IPS-18a (cell line): ENCODE results near the gene NCR3LG1.
A peak's percentile ranks its signal among the peaks of the same experiment; 100 is the strongest.

Experiments used
- H3K27ac ChIP-seq: one replicate; pipeline ENCODE4 v1.5.1; 2013; ENCODE audit warnings: low read length
- H3K27me3 ChIP-seq: one replicate; pipeline ENCODE4 v1.6.1; 2013; ENCODE audit warnings: mild to moderate bottlenecking, low read length; ENCODE audit not compliant: control insufficient read depth, insufficient read depth
- H3K36me3 ChIP-seq: one replicate; pipeline ENCODE4 v1.6.1; 2013; ENCODE audit warnings: low read depth, low read length; ENCODE audit not compliant: control insufficient read depth
- H3K4me1 ChIP-seq: one replicate; pipeline ENCODE4 v1.6.1; 2013; ENCODE audit warnings: low read depth, low read length; ENCODE audit not compliant: control insufficient read depth
- H3K4me3 ChIP-seq: one replicate; pipeline ENCODE4 v1.5.1; 2013; ENCODE audit warnings: low read length
- H3K9ac ChIP-seq: one replicate; pipeline ENCODE4 v1.6.1; 2013; ENCODE audit warnings: mild to moderate bottlenecking, low read length, moderate library complexity
- H3K9me3 ChIP-seq: one replicate; pipeline ENCODE4 v1.6.1; 2013; ENCODE audit warnings: low read depth, low read length; ENCODE audit not compliant: control insufficient read depth

Gene NCR3LG1

GRCh38 chr11:17387811-17388210, 36.2 kb downstream of the NCR3LG1 start:
- Histone ChIP-seq H3K27me3 (no peaks in the 10 kb centered on the region), H3K9ac (no peak overlapping the region), H3K36me3 (no peaks in the 10 kb centered on the region), H3K9me3 (no peaks in the 10 kb centered on the region), H3K4me3 (no peak overlapping the region), H3K4me1 (peaks cover 4% of the 10 kb centered on the region), H3K27ac (no peak overlapping the region)

GRCh38 chr11:17388609-17389210, 37.1 kb downstream of the NCR3LG1 start, which contains the start of gene KCNJ11:
KCNJ11 (minus strand) TSS chr11:17388659; CDS start chr11:17388091, 568 bp downstream.
- Histone ChIP-seq H3K9ac (no peak within 1 kb of the TSS), H3K27me3 (no peaks in the 10 kb centered on the region), H3K9me3 (no peaks in the 10 kb centered on the region), H3K4me1 (peaks cover 4% of the 10 kb centered on the region), H3K36me3 (no peaks in the 10 kb centered on the region), H3K27ac (no peak within 1 kb of the TSS), H3K4me3 (peak within 1 kb of the TSS; percentile 55)

- peaks cover 4% of the 10 kb centered on the region for H3K4me1 ChIP-seq
- peak overlapping the region; percentile 48 for H3K4me3 ChIP-seq
- no peak overlapping the region for H3K27ac ChIP-seq
Measured at GRCh38 chr11:17389211-17389956, 37.8 kb downstream of the NCR3LG1 start.

GRCh38 chr11:17389957-17390649, 38.5 kb downstream of the NCR3LG1 start:
- Histone ChIP-seq H3K4me1 (peaks cover 4% of the 10 kb centered on the region), H3K27ac (no peak overlapping the region), H3K9me3 (no peaks in the 10 kb centered on the region), H3K36me3 (no peaks in the 10 kb centered on the region), H3K27me3 (no peaks in the 10 kb centered on the region), H3K9ac (no peak overlapping the region), H3K4me3 (peak overlapping the region; percentile 48)

More at GRCh38 chr11:17389211-17389956, 37.8 kb downstream of the NCR3LG1 start:
- Histone ChIP-seq H3K9ac (no peak overlapping the region), H3K9me3 (no peaks in the 10 kb centered on the region), H3K27me3 (no peaks in the 10 kb centered on the region), H3K36me3 (no peaks in the 10 kb centered on the region)

- H3K36me3 ChIP-seq = no peaks in the 10 kb centered on the region
Measured at GRCh38 chr11:17391493-17392355, 40.1 kb downstream of the NCR3LG1 start.

GRCh38 chr11:17392872-17393271, 41.3 kb downstream of the NCR3LG1 start:
- Histone ChIP-seq H3K4me3 (no peak overlapping the region), H3K9me3 (no peaks in the 10 kb centered on the region), H3K36me3 (no peaks in the 10 kb centered on the region), H3K27ac (no peak overlapping the region), H3K27me3 (no peaks in the 10 kb centered on the region), H3K4me1 (peaks cover 4% of the 10 kb centered on the region), H3K9ac (no peak overlapping the region)

More at GRCh38 chr11:17391493-17392355, 40.1 kb downstream of the NCR3LG1 start:
- Histone ChIP-seq H3K27ac (no peak overlapping the region), H3K4me3 (no peak overlapping the region), H3K4me1 (peaks cover 4% of the 10 kb centered on the region), H3K9me3 (no peaks in the 10 kb centered on the region), H3K9ac (no peak overlapping the region), H3K27me3 (no peaks in the 10 kb centered on the region)

- Histone ChIP-seq H3K4me1 (peaks cover 4% of the 10 kb centered on the region), H3K36me3 (no peaks in the 10 kb centered on the region), H3K27ac (no peak overlapping the region), H3K27me3 (no peaks in the 10 kb centered on the region), H3K9me3 (no peaks in the 10 kb centered on the region), H3K4me3 (no peak overlapping the region), H3K9ac (no peak overlapping the region)
Measured at GRCh38 chr11:17393472-17393871, 41.9 kb downstream of the NCR3LG1 start.

- Histone ChIP-seq H3K9ac (no peak overlapping the region), H3K27me3 (no peaks in the 10 kb centered on the region), H3K36me3 (no peaks in the 10 kb centered on the region), H3K4me1 (peaks cover 3% of the 10 kb centered on the region), H3K4me3 (no peak overlapping the region), H3K27ac (no peak overlapping the region), H3K9me3 (no peaks in the 10 kb centered on the region)
Measured at GRCh38 chr11:17394743-17395390, 43.3 kb downstream of the NCR3LG1 start.

GRCh38 chr11:17395554-17395961, 44.0 kb downstream of the NCR3LG1 start:
- no peaks in the 10 kb centered on the region for H3K27me3 ChIP-seq
- no peak overlapping the region for H3K4me3 ChIP-seq

GRCh38 chr11:17395978-17396377, 44.4 kb downstream of the NCR3LG1 start:
- Histone ChIP-seq H3K9me3 (no peaks in the 10 kb centered on the region), H3K27ac (no peak overlapping the region), H3K36me3 (no peaks in the 10 kb centered on the region), H3K4me1 (no peaks in the 10 kb centered on the region), H3K27me3 (no peaks in the 10 kb centered on the region), H3K9ac (no peak overlapping the region), H3K4me3 (no peak overlapping the region)

More at GRCh38 chr11:17395554-17395961, 44.0 kb downstream of the NCR3LG1 start:
- H3K9ac ChIP-seq = no peak overlapping the region
- no peaks in the 10 kb centered on the region for H3K4me1 ChIP-seq
- H3K9me3 ChIP-seq = no peaks in the 10 kb centered on the region
- H3K36me3 ChIP-seq = no peaks in the 10 kb centered on the region
- H3K27ac ChIP-seq = no peak overlapping the region
